Measurements from ENCODE around the gene SAFB2.
A peak's percentile ranks its signal among the peaks of the same experiment; 100 is the strongest.

Gene SAFB2

DNA sequence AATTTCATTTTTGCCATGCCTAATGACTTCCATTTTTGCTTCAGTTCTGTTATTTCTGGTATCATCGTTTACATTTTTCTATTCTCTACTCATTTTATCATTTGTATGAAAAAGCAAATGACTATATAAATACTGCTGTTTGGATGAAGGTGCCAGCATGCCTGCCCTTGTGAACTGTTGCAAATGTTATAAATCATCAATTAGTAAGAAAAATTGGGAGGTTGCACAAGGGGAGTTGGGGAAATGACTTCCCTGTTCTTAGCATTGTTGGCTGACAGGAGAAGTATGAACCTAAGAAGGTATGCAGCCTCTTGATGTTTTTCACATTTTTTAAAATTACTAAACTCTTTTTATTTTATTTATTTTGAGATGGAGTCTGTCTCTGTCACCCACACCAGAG is 15.4 kb upstream of the SAFB2 start:
- no peak overlapping the region for H3K27ac ChIP-seq
- no peak for DNase-seq (ENCODE audit: low read depth, low spot score)

- no peak for DNase-seq (ENCODE audit: low read depth, low spot score)
These were observed 12.9 kb upstream of the SAFB2 start for GRCh38 chr19:5635427-5635826.

DNA sequence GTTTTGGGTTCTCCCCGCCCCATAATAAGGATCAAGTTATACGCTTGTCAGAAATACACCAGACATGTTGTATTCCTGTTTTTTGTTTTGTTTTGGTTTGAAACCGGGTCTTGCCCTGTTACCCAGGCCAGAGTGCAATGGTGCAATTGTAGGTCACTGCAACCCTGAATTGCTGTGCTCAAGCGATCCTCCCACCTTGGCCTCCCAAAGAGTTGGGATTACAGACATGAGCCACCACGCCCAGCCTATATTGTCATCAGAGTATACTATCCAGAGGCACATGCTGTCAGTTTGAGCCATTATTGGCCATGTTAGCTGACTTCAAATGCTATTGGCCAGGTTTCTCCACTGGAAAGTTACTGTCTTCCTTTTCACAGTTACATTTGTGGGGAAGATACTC is 10.1 kb upstream of the SAFB2 start:
- H3K27ac ChIP-seq = no peak overlapping the region
- DNase-seq (ENCODE audit: low read depth, low spot score) = no peak

More at GRCh38 chr19:5635427-5635826, 12.9 kb upstream of the SAFB2 start:
- no peak overlapping the region for H3K27ac ChIP-seq

- H3K27ac ChIP-seq = no peak overlapping the region
- DNase-seq (ENCODE audit: low read depth, low spot score) = no peak
These were observed 9.7 kb upstream of the SAFB2 start for GRCh38 chr19:5632241-5632612.

- no peak overlapping the region for H3K27ac ChIP-seq
- no peak for DNase-seq (ENCODE audit: low read depth, low spot score)
These were observed 9.1 kb upstream of the SAFB2 start for GRCh38 chr19:5631567-5632240.

DNA sequence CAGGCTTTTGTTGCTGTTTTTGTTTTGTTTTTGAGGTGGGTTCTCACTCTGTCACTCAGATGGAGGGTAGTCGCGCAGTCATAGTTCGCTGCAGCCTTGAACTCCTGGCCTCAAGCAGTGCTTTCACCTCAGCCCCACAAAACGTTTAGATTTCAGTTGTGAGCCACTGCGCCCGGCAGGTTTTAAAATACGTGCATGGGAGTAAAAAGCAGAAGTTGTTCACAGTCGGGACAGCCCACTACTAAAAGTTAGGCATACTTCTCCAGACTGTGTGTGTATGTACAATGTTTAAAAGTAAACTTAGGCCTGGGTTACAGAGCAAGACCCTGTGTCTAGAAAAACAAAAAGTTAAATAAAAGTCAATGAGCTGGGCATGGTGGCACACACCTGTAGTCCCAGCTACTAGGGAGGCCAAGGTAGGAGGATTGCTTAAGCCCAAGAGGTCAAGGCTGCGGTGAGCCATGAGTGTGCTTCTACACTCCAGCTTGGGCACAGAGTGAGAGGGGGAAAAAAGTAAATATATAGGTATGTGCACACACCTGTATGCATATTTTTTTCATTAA is 6.4 kb upstream of the SAFB2 start:
- no peak overlapping the region for H3K27ac ChIP-seq
- DNase-seq (ENCODE audit: low read depth, low spot score) = no peak

DNA sequence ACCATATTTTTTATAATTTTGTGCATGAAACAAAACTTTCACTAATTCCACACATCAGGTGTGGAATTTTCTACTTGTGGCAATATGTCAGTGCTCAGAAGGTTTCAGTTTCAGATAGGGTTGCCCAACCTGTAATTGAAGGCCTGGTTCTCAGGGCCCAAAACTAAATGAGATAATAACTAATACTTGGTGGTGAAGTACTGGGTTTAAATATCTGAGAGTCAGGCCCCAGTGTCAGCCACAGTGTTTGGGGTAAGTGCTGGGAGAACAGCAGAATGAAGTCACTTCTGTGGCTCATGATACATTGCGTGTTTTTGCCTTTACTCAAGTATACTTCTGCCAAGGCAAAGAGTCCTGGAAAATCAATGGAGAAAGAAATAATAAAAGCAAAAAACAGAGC is 5.9 kb upstream of the SAFB2 start:
- H3K27ac ChIP-seq = no peak overlapping the region
- DNase-seq (ENCODE audit: low read depth, low spot score) = no peak

GRCh38 chr19:5627395-5627904 is 4.9 kb upstream of the SAFB2 start:
- DNase-seq (ENCODE audit: low read depth, low spot score) = no peak
- no peak overlapping the region for H3K27ac ChIP-seq

DNA sequence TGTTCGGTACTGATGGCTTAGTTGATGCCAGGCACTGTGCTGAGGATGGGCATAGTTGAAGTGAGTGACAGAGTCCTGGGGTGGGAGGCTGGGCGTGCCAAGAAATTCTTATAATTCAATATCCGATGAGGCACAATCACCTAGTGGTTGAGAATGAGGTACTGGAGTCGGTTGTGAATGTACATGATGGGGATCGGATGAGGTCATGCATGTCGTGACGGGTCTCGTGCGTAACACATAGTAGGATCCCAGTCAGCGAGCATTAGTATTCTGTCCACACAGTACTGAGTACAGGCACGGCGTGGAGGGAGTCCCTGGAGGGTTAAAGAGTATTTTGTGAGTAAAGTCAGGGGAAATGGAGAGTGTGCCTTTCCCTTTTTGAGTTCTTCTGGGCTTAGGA is 3.1 kb upstream of the SAFB2 start:
- DNase-seq (ENCODE audit: low read depth, low spot score) = no peak
- H3K27ac ChIP-seq = no peak overlapping the region

GRCh38 chr19:5624741-5625278 is 2.2 kb upstream of the SAFB2 start:
- H3K27ac ChIP-seq = no peak overlapping the region
- no peak for DNase-seq (ENCODE audit: low read depth, low spot score)

GRCh38 chr19:5624018-5624663 is 1.6 kb upstream of the SAFB2 start:
- H3K27ac ChIP-seq = peak overlapping the region; percentile 77
- DNase-seq (ENCODE audit: low read depth, low spot score) = no peak

GRCh38 chr19:5623397-5624017 is 931 bp upstream of the SAFB2 start:
- DNase-seq (ENCODE audit: low read depth, low spot score) = no peak
- H3K27ac ChIP-seq = peak overlapping the region; percentile 77

- DNase-seq (ENCODE audit: low read depth, low spot score) = no peak
- H3K27ac ChIP-seq = peak overlapping the region; percentile 77
These were observed 571 bp downstream of the SAFB2 start for GRCh38 chr19:5621945-5622464.

GRCh38 chr19:5621311-5621944 is 1.1 kb downstream of the SAFB2 start:
- DNase-seq (ENCODE audit: low read depth, low spot score) = no peak
- H3K27ac ChIP-seq = no peak overlapping the region

GRCh38 chr19:5619946-5620345 is 2.6 kb downstream of the SAFB2 start:
- no peak overlapping the region for H3K27ac ChIP-seq
- no peak for DNase-seq (ENCODE audit: low read depth, low spot score)

DNA sequence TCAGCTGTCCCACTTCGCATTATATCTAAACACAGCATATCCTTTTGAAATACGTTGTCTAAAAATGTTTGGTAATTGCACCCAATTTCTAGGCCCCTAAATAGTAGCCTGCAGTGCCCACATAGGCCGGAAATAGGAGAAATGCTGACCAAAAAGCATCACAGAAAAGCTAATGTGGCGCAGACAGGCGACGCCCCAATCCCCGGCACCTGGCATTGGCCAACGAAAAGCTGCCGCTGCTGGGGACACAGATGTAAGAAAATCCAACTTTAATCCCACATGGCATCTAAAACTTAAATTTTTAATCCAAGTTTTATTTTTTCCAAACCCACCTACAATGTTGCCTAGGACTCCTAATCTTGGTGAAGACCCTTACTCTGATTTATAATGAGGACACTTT is 4.0 kb downstream of the SAFB2 start:
- H3K27ac ChIP-seq = no peak overlapping the region
- DNase-seq (ENCODE audit: low read depth, low spot score) = no peak

DNA sequence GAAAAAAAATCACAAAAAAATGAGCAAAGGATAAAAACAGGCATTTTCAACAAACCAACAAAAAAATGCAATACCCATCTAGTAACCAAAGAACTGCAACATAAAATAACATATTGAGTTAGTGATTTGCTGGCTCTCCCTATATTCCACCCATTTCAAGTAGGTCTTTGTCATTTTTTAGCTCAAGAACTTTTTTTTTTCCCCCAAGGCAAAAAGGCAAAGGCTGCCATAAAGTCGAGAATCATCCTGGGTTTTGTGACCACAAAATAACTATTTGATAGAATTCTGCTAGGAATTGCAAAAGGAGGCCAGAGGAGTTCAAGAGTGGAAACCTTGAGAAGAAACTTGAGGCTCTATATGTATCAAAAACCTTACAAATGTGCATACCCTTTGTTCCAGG is 5.5 kb downstream of the SAFB2 start:
- no peak overlapping the region for H3K27ac ChIP-seq
- no peak for DNase-seq (ENCODE audit: low read depth, low spot score)

DNA sequence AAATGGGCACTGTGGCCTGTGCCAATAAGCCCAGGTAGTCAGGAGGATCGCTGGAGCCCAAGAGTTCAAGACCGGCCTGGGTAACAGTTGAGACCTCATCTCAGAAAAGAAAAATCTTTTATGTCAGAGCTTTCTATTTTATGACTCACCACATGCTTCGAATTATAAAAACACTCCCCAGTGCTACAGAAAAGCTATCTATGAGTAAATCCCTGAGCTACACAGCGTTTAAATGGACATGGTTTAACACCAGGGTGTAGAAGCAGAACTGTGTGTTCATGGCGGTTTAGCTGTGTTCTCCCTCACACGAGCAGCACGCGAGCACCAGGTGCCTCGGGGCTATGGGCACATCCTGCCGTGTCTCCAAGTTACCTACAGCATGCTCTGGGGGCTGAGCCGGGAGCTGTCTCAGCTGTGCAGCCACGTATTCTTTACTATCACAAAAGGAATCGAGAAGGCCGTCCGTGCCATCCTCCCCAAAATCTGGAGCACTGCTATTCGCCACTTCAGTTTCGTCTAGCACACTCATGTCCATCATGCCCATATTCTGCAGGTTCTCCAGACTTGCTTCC is 6.7 kb downstream of the SAFB2 start:
- no peak for DNase-seq (ENCODE audit: low read depth, low spot score)
- H3K27ac ChIP-seq = no peak overlapping the region

- no peak for DNase-seq (ENCODE audit: low read depth, low spot score)
- H3K27ac ChIP-seq = no peak overlapping the region
These were observed 9.4 kb downstream of the SAFB2 start for GRCh38 chr19:5612891-5613865.

Measured in epithelial cell of prostate (primary cell).